ENCODE measurements around the gene SMG7.

- TF ChIP-seq POLR2A (IDR thresholded peaks at IDR 0.05) (no peak), CTCF (IDR thresholded peaks at IDR 0.05) (no peak), EP300 (IDR thresholded peaks at IDR 0.05) (no peak)
These were observed 90.4 kb downstream of the SMG7 start for GRCh38 chr1:183562701-183563100.
